Midbrain (tissue), 1 donor: ENCODE measurements around the gene TUBB3.
"Not testable (repeated sequence)": the region's sequence is repeated elsewhere in the genome, so short reads cannot be mapped to it uniquely, and the experiment has no call there.

ENCODE experiments used
- DNase-seq: peaks from one replicate; lab custom pipeline; 2025; lab: John Stamatoyannopoulos, UW

TUBB3 gene

GRCh38 chr16:89902980-89903379 lies 20.2 kb upstream of the TUBB3 start:
- DNase-seq: no peak

DNA sequence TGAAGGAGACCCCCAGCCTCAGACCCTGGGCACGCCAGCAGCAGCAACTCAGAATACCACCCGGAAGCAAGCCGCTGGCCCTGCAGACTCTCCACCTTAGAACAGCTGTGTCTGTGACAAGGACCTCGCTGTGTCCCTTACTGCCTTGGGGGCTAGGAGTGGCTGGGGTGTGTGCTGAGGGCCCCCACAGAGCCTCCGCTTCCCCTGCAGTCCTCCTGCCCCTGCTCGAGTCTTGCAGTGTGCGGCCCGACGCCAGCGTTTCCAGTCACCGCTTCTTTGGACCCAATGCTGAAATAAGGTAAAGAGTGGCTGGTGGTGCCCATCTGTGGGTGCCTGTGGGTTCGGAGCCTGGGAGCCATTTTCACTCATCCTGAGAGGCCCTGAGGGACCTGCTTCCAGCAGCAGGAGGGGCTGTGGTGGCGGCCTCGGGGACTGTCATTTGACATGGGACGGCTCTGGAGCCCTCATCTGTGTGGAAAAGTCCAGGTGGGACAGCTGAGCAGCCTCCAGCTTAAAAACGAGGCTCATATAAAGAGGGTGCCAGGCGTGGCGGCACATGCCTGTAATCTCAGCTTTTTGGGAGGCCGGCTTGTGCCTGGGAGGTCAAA lies 19.1 kb upstream of the TUBB3 start:
- no peak for DNase-seq

DNA sequence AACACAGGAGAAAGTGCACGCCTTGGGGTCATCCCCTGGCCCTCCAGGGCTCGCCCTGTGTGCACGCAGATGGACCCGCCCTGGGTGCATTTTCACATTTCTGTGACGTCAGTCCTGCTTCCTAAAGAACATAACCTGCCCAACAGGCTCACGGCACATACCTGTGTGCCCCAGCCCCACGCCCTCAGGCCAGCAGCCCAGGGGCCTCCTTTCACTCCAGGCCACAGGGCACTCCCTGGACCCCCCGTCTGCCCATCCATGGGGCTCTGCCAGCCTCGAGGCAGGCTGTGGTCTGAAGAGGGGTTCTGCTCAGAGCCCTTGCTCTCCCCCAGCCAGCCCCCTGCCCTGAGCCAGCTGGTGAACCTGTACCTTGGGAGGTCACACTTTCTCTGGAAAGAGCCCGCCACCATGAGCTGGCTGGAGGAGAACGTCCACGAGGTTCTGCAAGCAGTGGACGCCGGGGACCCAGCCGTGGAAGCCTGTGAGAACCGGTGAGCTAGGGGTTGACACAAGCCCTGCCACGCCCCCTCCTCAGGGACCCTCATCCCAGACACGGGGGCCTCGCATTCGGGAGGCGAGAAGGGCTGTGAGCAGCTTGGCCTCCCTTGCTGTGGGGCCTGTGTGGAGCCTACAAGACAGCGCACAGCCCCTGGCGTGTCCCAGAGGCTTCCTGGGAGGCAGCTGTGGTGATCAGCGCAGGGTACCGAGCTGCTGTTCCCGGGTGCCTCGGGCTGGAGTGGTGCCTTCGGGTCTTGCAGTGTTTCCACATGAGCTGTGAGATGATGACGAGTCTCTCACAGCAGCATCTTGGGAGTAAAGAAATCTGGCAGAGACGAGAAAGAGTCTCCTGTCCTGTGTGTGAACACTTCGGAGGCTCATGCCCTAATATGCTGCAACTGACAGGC lies 18.3 kb upstream of the TUBB3 start:
- no peak for DNase-seq

DNA sequence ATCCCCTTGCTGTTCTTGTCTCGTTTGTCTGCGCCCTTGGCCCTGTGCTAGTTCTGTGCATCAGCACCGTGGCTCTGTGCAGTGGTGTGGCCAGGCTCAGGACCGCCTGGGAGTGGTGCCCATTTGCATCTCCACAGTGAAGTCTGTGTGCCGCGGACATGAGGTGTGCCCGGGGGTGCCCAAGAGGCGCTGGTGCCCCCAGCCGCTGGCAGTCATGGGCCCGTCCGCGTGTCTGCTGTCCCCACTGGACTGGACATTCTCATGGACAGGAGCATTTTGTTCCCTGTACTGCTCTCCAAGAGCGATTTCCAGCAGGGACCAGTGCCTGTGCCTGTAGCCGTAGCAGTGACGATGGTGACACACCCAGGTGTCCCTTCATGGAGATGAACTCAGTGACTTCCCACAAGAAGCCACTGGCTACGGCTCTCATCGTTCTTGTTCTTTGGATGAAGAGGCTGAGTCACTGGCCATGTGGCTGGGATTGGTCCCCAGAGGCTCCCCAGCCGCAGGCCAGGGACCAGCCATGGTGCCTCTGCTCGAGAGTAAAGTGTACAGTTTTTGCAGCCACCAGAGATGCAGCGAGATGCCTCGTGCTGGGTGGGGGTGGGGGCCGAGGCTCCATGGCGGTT lies 17.5 kb upstream of the TUBB3 start:
- no peak for DNase-seq

DNA sequence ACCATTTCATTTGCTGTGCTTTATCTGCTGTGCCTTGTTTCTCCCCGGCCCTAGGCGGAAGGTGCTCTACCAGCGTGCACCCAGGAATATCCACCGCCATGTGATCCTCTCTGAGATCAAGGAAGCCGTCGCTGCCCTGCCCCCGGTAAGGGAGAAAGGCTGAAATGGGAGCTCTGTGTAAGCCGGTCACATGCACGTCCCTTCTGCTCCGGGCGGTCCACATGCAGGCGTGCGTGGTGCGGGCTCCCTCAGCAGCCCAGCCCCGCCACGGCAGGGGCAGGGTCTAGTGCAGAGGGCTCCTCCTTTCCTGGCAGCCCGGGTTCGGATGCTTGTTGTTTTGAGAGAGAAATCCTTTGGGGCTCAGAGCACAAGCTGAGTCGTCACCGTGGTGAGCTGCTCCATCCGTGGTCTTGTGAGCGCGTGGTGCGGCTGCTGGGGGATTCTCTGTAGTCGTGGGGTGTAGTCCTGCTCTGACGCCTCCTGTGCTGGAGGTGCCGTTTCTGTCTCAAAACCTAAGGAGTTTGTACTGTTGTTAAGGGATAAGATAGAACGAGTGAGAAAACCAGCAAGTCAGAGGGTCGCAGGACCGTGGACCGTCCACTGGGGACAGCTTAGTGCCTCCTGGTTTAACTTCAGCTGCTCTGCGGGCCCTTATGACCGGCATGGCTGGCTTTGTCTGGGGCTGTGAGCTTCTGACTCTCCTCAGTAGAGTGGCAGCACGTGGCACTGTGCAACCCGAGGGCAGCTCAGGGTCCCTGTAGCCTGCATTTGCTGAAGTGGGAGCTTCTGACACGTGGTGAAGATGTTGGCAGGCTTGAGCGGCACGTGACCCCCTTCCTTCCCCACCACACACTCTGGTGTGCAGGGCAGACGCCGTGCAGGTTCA lies 16.8 kb upstream of the TUBB3 start:
- DNase-seq: no peak

GRCh38 chr16:89907055-89907814 lies 15.9 kb upstream of the TUBB3 start:
- no peak for DNase-seq

DNA sequence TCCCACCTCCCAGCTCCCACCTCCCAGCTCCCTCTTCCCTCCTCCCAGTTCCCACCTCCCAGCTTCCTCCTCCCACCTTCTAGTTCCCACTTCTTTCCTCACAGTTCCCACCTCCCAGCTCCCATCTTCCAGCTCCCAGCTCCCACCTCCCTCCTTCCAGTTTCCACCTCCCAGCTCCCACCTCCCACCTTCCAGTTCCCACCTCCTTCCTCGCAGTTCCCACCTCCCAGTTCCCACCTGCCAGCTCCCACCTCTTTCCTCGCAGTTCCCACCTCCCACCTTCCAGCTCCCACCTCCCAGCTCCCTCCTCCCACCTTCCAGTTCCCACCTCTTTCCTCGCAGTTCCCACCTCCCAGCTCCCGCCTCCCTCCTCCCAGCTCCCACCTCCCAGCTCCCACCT lies 14.9 kb upstream of the TUBB3 start:
- no peak for DNase-seq

- peak; percentile 80 for DNase-seq
Observed at GRCh38 chr16:89909777-89910716, 13.1 kb upstream of the TUBB3 start.

- DNase-seq: no peak
Observed at GRCh38 chr16:89910717-89911354, 12.3 kb upstream of the TUBB3 start.

DNA sequence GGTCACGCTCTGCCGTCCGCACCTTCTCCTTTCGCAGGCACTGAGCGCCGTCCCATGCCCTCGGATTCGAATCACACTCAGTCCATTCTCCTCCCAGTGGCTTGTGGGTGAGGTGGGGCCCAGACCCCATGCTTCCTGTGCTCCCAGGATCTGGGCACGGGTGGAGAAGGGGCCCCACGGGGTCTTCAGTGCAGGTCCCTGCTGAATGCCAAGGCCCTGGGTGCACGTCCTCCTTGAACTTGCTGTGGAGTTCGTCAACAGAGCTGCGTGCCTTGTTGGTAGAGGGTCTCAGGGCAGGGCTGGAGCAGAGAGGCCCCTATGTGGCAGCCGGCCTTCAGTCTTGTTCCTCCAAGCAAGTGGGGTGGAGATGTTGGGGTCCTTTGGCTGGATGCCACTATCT lies 11.8 kb upstream of the TUBB3 start:
- no peak for DNase-seq

DNA sequence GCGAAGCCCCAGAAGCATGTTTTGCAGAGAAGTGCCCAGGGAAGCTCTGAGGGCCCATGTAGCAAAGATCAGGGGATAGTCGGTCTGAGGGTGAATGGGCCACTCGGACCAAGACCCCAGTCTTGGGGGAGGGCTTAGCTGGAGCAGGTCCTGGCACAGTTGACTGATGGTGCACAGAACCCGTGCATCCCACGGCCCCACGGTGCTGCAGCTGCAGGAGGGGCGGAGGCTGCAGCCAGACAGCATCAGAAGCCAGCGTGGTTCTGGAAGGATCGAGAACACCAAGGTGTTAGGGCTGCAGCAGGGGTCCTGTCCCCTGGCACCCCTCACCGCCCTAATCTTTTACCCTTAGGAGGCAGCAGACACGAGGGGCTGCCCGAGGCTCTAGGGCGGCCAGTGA lies 11.0 kb upstream of the TUBB3 start:
- no peak for DNase-seq

DNA sequence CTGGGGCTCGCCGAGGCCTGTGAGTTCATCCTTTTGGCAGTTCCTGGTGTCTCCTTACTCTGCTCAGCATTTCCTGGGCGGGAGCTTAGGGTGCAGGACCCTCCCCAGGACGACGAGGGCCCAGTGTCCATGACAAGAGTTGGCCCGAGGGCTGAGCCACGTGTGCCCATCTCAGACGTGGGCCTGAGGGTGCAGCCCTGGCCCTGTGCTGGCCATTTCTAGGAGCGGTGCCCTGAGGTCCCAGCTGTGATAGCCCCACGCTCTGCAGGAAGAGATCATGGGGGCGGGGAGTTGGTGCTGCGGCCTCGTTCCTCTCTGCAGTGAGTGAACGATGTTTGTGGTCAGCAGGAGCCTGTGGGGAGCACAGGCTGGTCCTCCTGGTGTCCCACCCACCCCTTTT lies 10.5 kb upstream of the TUBB3 start:
- DNase-seq: no peak

- no peak for DNase-seq
Observed at GRCh38 chr16:89913408-89914387, 9.4 kb upstream of the TUBB3 start.

DNA sequence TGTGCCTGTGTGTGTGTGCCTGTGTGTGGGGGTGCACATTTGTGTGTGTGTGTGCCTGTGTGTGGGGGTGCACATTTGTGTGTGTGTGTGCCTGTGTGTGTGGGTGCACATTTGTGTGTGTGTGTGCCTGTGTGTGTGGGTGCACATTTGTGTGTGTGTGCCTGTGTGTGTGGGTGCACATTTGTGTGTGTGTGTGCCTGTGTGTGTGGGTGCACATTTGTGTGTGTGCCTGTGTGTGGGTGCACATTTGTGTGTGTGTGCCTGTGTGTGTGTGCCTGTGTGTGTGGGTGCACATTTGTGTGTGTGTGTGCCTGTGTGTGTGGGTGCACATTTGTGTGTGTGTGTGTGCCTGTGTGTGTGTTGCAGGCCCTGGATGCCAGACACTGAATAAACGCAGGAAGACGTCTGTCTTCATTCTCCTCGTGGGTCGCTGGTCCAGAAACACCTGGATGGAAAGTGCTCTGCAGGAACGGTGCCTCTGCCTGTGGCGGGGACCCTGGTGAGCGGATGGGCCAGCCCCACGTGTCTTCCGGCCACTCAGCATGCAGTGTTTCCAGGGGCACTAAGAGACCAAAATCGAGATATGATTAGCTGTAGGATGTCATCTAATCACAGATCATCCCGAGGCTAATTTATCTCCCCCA lies 8.4 kb upstream of the TUBB3 start:
- not testable (repeated sequence) for DNase-seq

DNA sequence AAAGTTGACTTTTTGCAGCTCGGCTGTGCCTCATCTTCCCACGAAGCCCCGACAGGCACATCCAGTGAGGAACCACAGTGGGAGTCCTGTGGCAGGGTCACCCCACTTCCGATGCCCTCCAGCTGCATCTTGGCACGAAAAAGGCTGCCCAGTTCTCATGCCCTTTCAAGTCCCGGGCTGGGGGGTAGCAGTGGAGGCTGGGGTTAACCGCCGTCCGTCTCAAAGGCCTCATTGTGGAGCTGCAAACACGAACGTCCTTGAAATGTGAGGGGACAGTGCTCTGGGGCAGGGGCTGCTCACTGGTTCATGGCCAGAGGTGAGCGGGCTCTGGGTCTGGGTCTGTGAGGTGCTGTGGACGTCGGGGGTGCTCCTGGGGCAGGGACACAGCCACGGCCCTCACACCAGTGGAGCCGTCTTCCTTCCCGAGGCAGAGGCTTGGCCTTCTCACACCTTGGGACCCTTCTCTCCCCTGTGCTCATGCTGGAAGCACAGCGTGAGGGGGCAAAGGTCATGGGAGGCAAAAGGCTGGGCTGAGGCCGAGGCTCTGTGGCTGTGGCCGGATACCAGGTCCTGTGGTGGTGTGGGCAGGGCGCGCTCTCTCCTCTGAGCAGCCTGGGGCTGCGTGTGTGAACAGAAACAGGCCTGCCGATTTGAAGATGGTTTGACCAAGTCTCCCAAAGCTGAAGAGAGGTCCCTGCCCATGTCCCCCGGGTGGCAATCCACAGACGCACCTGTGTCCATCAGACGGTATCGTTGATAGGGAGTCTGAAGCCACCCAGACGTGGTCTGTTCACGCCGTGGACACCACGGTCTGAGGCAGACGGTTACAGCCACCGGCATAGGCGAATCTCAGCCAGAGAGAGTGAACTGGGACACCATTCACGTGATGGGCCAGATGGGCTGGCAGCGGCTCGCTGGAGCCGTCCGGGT lies 7.6 kb upstream of the TUBB3 start:
- no peak for DNase-seq

GRCh38 chr16:89917773-89918452 lies 5.2 kb upstream of the TUBB3 start:
- DNase-seq: peak; percentile 22
